Ovary (tissue), 9 donors: Measurements from ENCODE around the gene C17orf100. TPM values are rescaled to one million over a fixed set of nuclear protein-coding genes. Genes with fewer than 3 reads are reported as not detected.

ENCODE experiments used
- DNase-seq, 5 donors: peaks; one replicate each; pipeline ENCODE4 v3.0.0-alpha.2; 2019 to 2020
- H3K27ac ChIP-seq, 2 donors: fragments of 200-600 bp; one replicate each; pipeline versions ENCODE4 v1.5.1 to v1.8.0; 2019 to 2022
- H3K27me3 ChIP-seq: fragments of 200-600 bp; one replicate; pipeline ENCODE4 v1.8.0; 2022
- H3K36me3 ChIP-seq: fragments of 200-600 bp; sonication (generic); one replicate; pipeline ENCODE4 v1.5.1; 2019
- H3K4me1 ChIP-seq: one replicate; pipeline ENCODE4 v1.8.1; 2013; ENCODE audit warnings: mild to moderate bottlenecking, moderate library complexity; ENCODE audit not compliant: insufficient read depth
- H3K4me3 ChIP-seq: fragments of 200-600 bp; sonication (generic); one replicate; pipeline ENCODE4 v1.5.1; 2017
- H3K9me3 ChIP-seq, 2 donors: fragments of 200-600 bp in 1 of 2; sonication (generic) in 1 of 2; one replicate each; pipeline versions ENCODE4 v1.5.1 to v1.8.1; 2013 to 2019; ENCODE audit warnings: mild to moderate bottlenecking in 1 of 2, moderate library complexity in 1 of 2
- EP300 ChIP-seq: sonication (generic); formaldehyde crosslinking; IDR thresholded peaks from one replicate; pipeline ENCODE4 v1.6.1; 2017; ENCODE audit warnings: antibody characterized with exemption
- POLR2A ChIP-seq: fragments of 450-650 bp; IDR thresholded peaks from one replicate; pipeline ENCODE4 v1.6.1; 2017; ENCODE audit warnings: antibody characterized with exemption, mild to moderate bottlenecking, moderate library complexity
- WGBS, 3 donors: extraction: QIAGEN DNeasy Blood & Tissue Kit in 1 of 3; methylation state at CpG; one replicate each; pipeline versions ENCODE4 v1.1.5 to v1.1.7; 2013 to 2017; 5-methylcytosine and 5-hydroxymethylcytosine counted together
- intact Hi-C, 4 donors: fragments of 100-400 bp; cut with DNase I; formaldehyde crosslinking; loops; one replicate each; pipeline versions ENCODE4 v1.11.0 to v1.15.1; 2022 to 2023
- polyA plus RNA-seq, 2 donors: library from polyadenylated mRNA; stranded (reverse); fragments of 200-250 nt in 1 of 2; fragments of 350-450 nt in 1 of 2; fragmentation: Illumina TruSeq in 1 of 2; extraction: RNeasy Lipid Tissue Mini Kit (QIAGEN cat#74804) in 1 of 2; gene quantifications; one replicate each; pipeline ENCODE4 v1.2.3, GENCODE V29; 2013 to 2014
- total RNA-seq, 7 donors: library from RNA; depleted of rRNA in 2 of 7; stranded (reverse); fragments of >200 nt in 2 of 7; fragmentation: NEBNext Ultra II Directional in 3 of 7; extraction: Animal tissue kit (Norgen Biotek cat#: 25700) in 3 of 7; gene quantifications; one replicate each; pipeline versions ENCODE4 v1.1.0 to v1.2.4, GENCODE V29; 2016 to 2023
- TF ChIP-seq, protein P1 (sequence below), 3 donors: fragments of 450-650 bp in 2 of 3; fragments of 200-600 bp in 1 of 3; IDR thresholded peaks; one replicate each; pipeline versions ENCODE4 v1.5.1 to v1.8.0; 2016 to 2022; ENCODE audit warnings: antibody characterized with exemption in 3 of 3, mild to moderate bottlenecking in 1 of 3
- donor health status: DM: no; HTN: no; CAD: no; lungs with moderate emphysema.
- donor health status: DM: no; HTN: no; CAD: no.
- donor health status: Bipolar disorder and iron deficiency.
- donor health status: DM: yes; HTN: yes; CAD: no.
- donor health status: DM: no; HTN: no; CAD: no.
- donor health status: DM: yes; HTN: yes; CAD: no.

The C17orf100 gene
- total and polyA plus RNA-seq, 9 donors: 0.81 to 2.1 (median 1.6) TPM

DNA sequence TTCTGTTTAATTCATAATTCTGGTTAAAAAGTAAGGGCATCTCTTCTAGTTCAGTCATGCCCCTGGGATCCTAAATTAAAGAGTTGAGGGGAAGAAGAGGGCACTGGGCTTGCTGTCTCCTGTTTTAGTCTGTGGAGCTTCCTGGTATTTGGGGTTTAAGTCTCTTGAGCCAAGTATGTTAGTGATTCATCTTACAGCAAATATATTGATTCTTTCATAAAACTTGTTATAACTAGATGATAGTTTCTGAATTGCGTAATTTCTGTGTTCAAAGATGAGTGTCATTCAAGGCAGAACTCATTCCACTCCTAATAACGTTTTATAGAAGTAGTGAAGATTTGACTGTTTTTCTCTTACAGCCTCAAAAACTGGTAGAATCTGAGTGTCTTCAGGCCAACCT is 9.0 kb upstream of the C17orf100 start:
- no peaks in the 10 kb centered on the region for H3K9me3 ChIP-seq
- H3K27me3 ChIP-seq: no peaks in the 10 kb centered on the region
- H3K4me3 ChIP-seq: no peak overlapping the region
- no peak overlapping the region for H3K27ac ChIP-seq
- intact Hi-C loops: no loop called here
- WGBS, 3 donors: 66 to 70% (median 68%) methylated on average over 2 of the region's 2 CpGs
- TF ChIP-seq POLR2A (no peak), EP300 (no peak)
- TF ChIP-seq, protein P1, sequence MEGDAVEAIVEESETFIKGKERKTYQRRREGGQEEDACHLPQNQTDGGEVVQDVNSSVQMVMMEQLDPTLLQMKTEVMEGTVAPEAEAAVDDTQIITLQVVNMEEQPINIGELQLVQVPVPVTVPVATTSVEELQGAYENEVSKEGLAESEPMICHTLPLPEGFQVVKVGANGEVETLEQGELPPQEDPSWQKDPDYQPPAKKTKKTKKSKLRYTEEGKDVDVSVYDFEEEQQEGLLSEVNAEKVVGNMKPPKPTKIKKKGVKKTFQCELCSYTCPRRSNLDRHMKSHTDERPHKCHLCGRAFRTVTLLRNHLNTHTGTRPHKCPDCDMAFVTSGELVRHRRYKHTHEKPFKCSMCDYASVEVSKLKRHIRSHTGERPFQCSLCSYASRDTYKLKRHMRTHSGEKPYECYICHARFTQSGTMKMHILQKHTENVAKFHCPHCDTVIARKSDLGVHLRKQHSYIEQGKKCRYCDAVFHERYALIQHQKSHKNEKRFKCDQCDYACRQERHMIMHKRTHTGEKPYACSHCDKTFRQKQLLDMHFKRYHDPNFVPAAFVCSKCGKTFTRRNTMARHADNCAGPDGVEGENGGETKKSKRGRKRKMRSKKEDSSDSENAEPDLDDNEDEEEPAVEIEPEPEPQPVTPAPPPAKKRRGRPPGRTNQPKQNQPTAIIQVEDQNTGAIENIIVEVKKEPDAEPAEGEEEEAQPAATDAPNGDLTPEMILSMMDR (IDR thresholded peaks at IDR 0.05): no peak
- no peaks in the 10 kb centered on the region for H3K36me3 ChIP-seq
- peaks cover 18% of the 10 kb centered on the region for H3K4me1 ChIP-seq
- no peak for DNase-seq

DNA sequence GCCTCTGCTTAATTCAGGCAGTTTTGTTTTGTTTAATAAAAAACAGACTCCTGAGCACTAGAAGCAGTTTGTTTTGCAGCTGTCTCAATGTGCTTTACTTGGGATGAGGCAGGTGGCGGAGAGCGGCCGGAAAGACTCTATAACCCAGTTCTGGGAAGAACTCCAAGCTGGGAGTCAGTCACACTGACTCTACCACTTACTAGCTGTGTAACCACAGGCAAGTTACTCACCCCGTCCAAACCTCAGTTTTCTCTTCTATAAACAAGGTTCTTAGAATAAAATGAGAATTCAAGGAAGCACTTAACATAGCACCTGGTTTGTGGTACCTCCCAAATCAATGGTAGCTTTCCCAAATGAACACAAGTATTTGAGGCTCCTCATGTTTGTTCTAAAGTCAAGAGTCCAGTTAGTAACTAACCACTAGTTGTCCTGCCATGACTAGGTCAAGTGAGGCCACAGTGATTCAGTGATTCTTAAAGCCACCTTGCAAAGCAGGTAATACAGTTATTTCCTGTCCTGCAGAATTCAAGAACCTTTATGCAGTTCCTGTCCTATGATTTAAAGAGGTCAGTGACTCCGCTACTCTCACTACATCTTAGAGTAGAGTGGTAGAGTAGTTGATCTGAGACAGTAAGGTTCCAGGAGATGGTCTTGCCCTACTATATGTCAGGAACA is 8.0 kb upstream of the C17orf100 start:
- H3K27ac ChIP-seq: no peak overlapping the region
- H3K36me3 ChIP-seq: no peaks in the 10 kb centered on the region
- TF ChIP-seq, protein P1 (IDR thresholded peaks at IDR 0.05): no peak
- TF ChIP-seq EP300 (no peak), POLR2A (no peak)
- WGBS, 3 donors: 53 to 80% (median 77%) methylated on average over 5 of the region's 5 CpGs
- no peak for DNase-seq
- H3K4me1 ChIP-seq: peaks cover 12% of the 10 kb centered on the region
- H3K4me3 ChIP-seq: no peak overlapping the region
- no peaks in the 10 kb centered on the region for H3K27me3 ChIP-seq
- no peaks in the 10 kb centered on the region for H3K9me3 ChIP-seq
- intact Hi-C loops: no loop called here

DNA sequence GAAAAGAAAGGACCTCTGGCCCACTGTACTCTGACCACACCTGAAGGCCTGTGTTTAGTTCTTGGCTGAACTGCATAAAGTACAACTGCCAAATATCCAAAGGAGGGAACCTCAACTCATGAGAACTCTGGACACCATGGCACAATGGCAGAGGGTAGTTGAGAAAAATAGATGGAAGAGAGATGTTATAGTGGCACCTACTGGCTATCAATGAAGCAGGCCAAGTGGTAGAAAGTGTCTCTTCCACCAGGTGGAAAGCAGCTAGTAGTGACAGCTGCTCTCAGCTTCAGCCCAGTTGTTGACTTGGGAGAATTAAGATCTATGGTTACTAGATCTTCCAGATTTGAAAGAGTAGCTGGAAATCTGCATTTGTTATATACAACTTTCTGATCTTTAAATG is 3.4 kb upstream of the C17orf100 start:
- intact Hi-C loops: no loop called here
- Histone ChIP-seq H3K4me1 (peaks cover 4% of the 10 kb centered on the region), H3K36me3 (no peaks in the 10 kb centered on the region), H3K9me3 (no peaks in the 10 kb centered on the region), H3K27ac (no peak overlapping the region), H3K4me3 (no peak overlapping the region), H3K27me3 (no peaks in the 10 kb centered on the region)
- no peak for DNase-seq
- TF ChIP-seq, protein P1 (IDR thresholded peaks at IDR 0.05): no peak
- TF ChIP-seq POLR2A (no peak), EP300 (no peak)

DNA sequence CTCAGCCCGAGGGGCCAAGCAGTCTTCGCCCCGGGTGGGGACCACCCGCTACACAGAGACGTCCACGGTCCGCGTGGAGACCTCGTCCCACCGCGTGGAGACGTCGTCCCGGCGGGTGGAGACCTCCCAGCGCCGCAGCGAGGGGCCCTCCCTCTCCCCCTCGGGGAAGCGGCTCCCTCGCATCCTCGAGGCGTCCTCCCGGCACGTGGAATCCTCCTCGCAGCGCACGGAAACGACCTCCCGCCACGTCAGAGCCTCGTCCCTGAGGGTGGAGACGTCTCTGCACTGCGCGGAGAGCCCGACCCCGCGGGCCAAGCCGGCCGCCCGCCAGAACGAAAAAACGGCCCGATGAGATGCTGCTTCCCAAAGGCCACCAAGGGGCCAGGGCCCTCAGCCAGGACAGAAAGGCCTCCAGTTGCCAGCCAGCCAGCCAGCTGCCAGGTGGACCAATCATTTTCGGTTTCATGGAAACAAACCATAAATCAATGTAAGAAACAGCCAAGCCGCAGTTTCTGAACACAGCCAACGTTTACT is 424 bp downstream of the C17orf100 start:
- Histone ChIP-seq H3K4me3 (peak overlapping the region; percentile 86), H3K27ac (peak overlapping the region in 1 of 2 donors; percentile 60), H3K9me3 (no peaks in the 10 kb centered on the region), H3K27me3 (no peaks in the 10 kb centered on the region), H3K4me1 (peaks cover 6% of the 10 kb centered on the region), H3K36me3 (no peaks in the 10 kb centered on the region)
- 4 to 10% (median 7%) methylated on average over 39 to 47 of the region's 47 CpGs for WGBS, 3 donors
- intact Hi-C loops: no loop called here
- no peak for TF ChIP-seq EP300
- TF ChIP-seq, protein P1 (IDR thresholded peaks at IDR 0.05): no peak
- TF ChIP-seq POLR2A: no peak
- peak; percentile 60 to 80 (median 74) for DNase-seq
